GM12878 (cell line): ENCODE data around the gene POLE4. TPM values are rescaled to one million over a fixed set of nuclear protein-coding genes. Genes with fewer than 3 reads are reported as not detected.
A peak's percentile ranks its signal among the peaks of the same experiment; 100 is the strongest.

Experiments
- ATF3 ChIP-seq: IDR thresholded peaks from 2 replicates; pipeline ENCODE4 v1.6.1; 2011; ENCODE audit warnings: low read depth, mild to moderate bottlenecking, low read length, moderate library complexity, borderline replicate concordance; ENCODE audit errors: extremely low read depth
- CBX5 ChIP-seq: sonication (generic); IDR thresholded peaks from 2 replicates; pipeline ENCODE4 v1.6.1; 2016; ENCODE audit warnings: low read depth, moderate library complexity, mild to moderate bottlenecking, inconsistent platforms
- DPF2 ChIP-seq: fragments of 450-650 bp; IDR thresholded peaks from 2 replicates; pipeline ENCODE4 v1.6.1; 2017; ENCODE audit warnings: mild to moderate bottlenecking
- E4F1 ChIP-seq: fragments of 450-650 bp; IDR thresholded peaks from 2 replicates; pipeline ENCODE4 v1.6.1; 2018; ENCODE audit warnings: borderline replicate concordance, mild to moderate bottlenecking; ENCODE audit not compliant: partially characterized antibody
- ESRRA ChIP-seq: IDR thresholded peaks from 2 replicates; pipeline ENCODE4 v1.6.1; 2012; ENCODE audit warnings: mild to moderate bottlenecking, low read length, improper control_type of control experiment
- HDAC2 ChIP-seq: fragments of 200-600 bp; sonication (generic); IDR thresholded peaks from 2 replicates; pipeline ENCODE4 v1.6.1; 2017
- MLLT1 ChIP-seq: fragments of 450-650 bp; IDR thresholded peaks from 2 replicates; pipeline ENCODE4 v1.6.1; 2016; ENCODE audit warnings: mild to moderate bottlenecking
- PRDM15 ChIP-seq: fragments of 450-650 bp; formaldehyde crosslinking; IDR thresholded peaks from 2 replicates; pipeline ENCODE4 v1.4.0; 2020; ENCODE audit warnings: mild to moderate bottlenecking, moderate library complexity
- RAD21 ChIP-seq: IDR thresholded peaks from 2 replicates; pipeline ENCODE4 v1.6.1; 2011; ENCODE audit warnings: mild to moderate bottlenecking, low read depth, low read length, moderate library complexity; ENCODE audit not compliant: insufficient read depth
- RB1 ChIP-seq: fragments of 450-650 bp; formaldehyde crosslinking; IDR thresholded peaks from 2 replicates; pipeline ENCODE4 v1.6.1; 2017; ENCODE audit warnings: mild to moderate bottlenecking, borderline replicate concordance
- RCOR1 ChIP-seq: conservative IDR thresholded peaks from 2 replicates; pipeline ENCODE4 v1.6.1; 2012; ENCODE audit warnings: low read depth, low read length, improper control_type of control experiment
- SMAD1 ChIP-seq: fragments of 450-650 bp; IDR thresholded peaks from 2 replicates; pipeline ENCODE4 v1.6.1; 2018; ENCODE audit warnings: mild to moderate bottlenecking, low read depth; ENCODE audit not compliant: partially characterized antibody
- TCF12 ChIP-seq: IDR thresholded peaks from 2 replicates; pipeline ENCODE4 v1.6.1; 2011; ENCODE audit warnings: low read depth, mild to moderate bottlenecking, low read length
- ZNF622 ChIP-seq: fragments of 450-650 bp; IDR thresholded peaks from 2 replicates; pipeline ENCODE4 v1.6.1; 2017; ENCODE audit warnings: mild to moderate bottlenecking, inconsistent platforms
- ZNF687 ChIP-seq: fragments of 450-650 bp; IDR thresholded peaks from 2 replicates; pipeline ENCODE4 v1.6.1; 2017; ENCODE audit warnings: mild to moderate bottlenecking, moderate library complexity
- polyA plus RNA-seq, 11 experiments: library from polyadenylated mRNA; depleted of rRNA in 4 of 11; unstranded in 6 of 11; stranded (reverse) in 5 of 11; fragments of >200 nt; fragmentation: Nextera tagmentation in 4 of 11; fragmentation: Illumina TruSeq in 1 of 11; extraction: Ambion mirVana in 4 of 11; extraction: Trizol in 1 of 11; gene quantifications; 1 replicate in 1 of 11; 2 replicates in 10 of 11; pipeline versions ENCODE4 v1.2.1 to v1.2.3, GENCODE V29; 2011 to 2016; ENCODE audit warnings: inconsistent platforms in 2 of 11, missing spikeins in 2 of 11, low read depth in 1 of 11
- total RNA-seq, 4 experiments: library from RNA; depleted of rRNA in 3 of 4; stranded (reverse); fragments of >200 nt in 3 of 4; fragmentation: Illumina TruSeq in 1 of 4; extraction: Trizol in 1 of 4; gene quantifications; 2 replicates each; pipeline versions ENCODE4 v1.2.1 to v1.2.3, GENCODE V29; 2013 to 2021

POLE4 gene
- total and polyA plus RNA-seq, 10 of the 15 experiments (the other 5 are each of a cell fraction or from before 2014, with no cell fraction given), result 38.5 to 221 (median 66.8) TPM

GRCh38 chr2:74919827-74920226, 38.6 kb upstream of the POLE4 start (continued):
- TF ChIP-seq PRDM15 (CRISPR knock-in tag), result no peak
- no peak for TF ChIP-seq SMAD1
- TF ChIP-seq E4F1, result no peak
- TF ChIP-seq MLLT1, result no peak
- TF ChIP-seq RAD21, result peak; percentile 95
- TF ChIP-seq HDAC2, result no peak
- TF ChIP-seq CBX5, result no peak
- TF ChIP-seq RCOR1, result no peak
- TF ChIP-seq ATF3, result no peak
- TF ChIP-seq DPF2, result no peak
- TF ChIP-seq ESRRA, result no peak
- TF ChIP-seq TCF12, result 0 out of 2 replicates have a peak, but pooled peaks have one; percentile 31
- TF ChIP-seq ZNF687, result no peak
- TF ChIP-seq ZNF622, result no peak
- peak; percentile 71 for TF ChIP-seq RB1
- TF ChIP-seq, all 136 proteins: peak for 11
